Renal pelvis (tissue), 4 donors: ENCODE results near the gene SUGCT. TPM values are rescaled to one million over a fixed set of nuclear protein-coding genes. Genes with fewer than 3 reads are reported as not detected.
A peak's percentile ranks its signal among the peaks of the same experiment; 100 is the strongest.

Experiments
- DNase-seq: peaks from one replicate; pipeline ENCODE4 v3.0.0-alpha.2; 2013
- polyA plus RNA-seq, 3 donors: library from polyadenylated mRNA; unstranded; fragments of 120-200 nt; gene quantifications; one replicate each; pipeline ENCODE4 v1.2.1, GENCODE V29; 2013; ENCODE audit not compliant: insufficient read length in 3 of 3

The SUGCT gene
- polyA plus RNA-seq, 3 donors = 12.2 to 14.5 (median 14.0) TPM

- DNase-seq = peak; percentile 24
Observed at GRCh38 chr7:40468891-40469864, 334.4 kb downstream of the SUGCT start.

GRCh38 chr7:40470091-40470592 lies 335.3 kb downstream of the SUGCT start:
- no peak for DNase-seq

DNA sequence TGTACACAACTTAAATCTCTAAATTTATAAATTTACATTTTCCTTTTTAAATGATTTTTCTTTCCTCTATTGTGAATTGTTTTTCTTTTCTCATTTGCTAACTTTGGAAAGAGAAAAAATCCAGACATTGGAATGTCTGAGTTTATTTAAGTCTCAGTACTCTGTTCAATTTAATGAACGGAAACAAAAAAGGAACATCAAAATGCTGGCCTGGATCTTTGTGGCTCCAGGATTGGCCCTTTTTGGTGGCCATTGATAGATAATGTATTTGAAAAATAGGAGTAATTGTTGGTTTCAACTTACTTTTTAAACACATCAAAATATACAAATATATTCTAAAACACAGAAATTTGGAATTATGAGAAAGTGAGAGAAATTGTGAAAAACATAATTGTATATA lies 336.0 kb downstream of the SUGCT start:
- no peak for DNase-seq

DNA sequence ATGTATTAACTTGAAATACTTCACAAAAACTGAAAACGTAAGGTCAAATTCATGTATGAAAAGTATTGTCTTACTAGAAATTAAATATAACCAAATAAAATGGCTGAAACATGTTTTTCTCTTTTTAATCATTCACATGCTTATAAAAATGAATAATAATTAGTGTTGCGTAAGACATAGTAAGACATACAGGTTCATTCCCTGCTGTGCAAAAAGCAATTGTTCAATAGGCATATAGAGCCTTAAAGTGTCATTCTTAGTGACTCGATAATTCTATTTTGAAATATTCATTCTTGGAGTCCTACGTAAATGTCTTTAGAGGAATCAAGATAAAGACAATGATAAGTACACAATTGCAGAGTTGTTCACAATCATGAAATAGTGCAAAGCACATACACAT lies 337.1 kb downstream of the SUGCT start:
- no peak for DNase-seq

GRCh38 chr7:40474790-40475680 lies 340.2 kb downstream of the SUGCT start:
- DNase-seq = no peak

DNA sequence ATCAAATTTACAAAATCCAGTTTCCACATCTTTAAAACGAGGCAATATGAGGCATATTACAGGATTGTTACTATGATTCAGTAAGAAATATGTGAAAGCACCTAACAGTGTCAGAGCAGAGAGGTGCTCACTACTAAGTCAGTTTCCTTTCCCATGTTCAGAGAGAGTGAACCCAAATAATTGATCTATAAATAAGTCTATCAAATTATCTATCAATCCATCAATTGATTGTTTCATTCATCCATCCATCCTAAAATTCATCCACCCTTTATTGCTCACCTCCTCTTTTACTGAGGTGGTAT lies 340.8 kb downstream of the SUGCT start:
- DNase-seq = no peak

GRCh38 chr7:40477094-40477493 lies 342.3 kb downstream of the SUGCT start:
- no peak for DNase-seq

DNA sequence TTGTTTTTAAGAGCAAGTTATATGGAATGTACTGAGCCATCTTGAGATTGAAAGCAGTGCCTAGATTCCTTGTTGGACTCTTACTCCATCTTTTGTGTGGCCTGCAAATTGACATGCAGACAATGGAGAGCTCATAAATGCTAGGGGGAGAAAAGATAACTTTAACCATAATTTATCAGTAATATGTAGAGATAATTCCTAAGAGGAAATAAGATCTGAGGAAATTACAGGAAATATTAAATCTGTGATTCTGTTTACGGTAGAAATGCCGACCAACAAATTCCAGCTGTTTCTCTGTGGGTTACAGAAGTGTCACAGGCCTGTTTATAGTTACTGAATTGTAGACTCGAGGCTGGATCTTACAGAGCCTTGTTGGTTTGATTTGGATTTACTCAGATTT lies 348.0 kb downstream of the SUGCT start:
- DNase-seq = peak; percentile 47

- DNase-seq = no peak
Observed at GRCh38 chr7:40483630-40484029, 348.8 kb downstream of the SUGCT start.

GRCh38 chr7:40489844-40490602 lies 355.2 kb downstream of the SUGCT start:
- DNase-seq = no peak

GRCh38 chr7:40490603-40490924 lies 355.8 kb downstream of the SUGCT start:
- no peak for DNase-seq

DNA sequence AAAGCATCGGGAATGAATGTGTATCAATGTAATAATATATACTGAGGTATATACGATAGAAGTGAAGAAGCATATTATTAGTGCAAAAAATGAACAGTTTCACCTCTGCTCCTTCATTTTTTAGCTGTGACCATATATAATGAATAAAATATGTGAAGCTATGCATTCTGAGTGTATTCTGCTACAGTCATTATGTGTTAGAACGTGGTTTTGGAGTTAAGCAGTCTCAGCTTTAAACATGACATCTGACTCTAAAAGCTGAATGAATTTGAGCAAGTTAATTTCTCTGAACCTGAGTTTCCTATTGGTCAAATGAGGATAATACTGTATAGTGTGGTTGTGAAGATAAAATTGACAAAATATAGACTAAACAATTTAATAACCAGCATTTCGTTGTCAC lies 358.1 kb downstream of the SUGCT start:
- no peak for DNase-seq

DNA sequence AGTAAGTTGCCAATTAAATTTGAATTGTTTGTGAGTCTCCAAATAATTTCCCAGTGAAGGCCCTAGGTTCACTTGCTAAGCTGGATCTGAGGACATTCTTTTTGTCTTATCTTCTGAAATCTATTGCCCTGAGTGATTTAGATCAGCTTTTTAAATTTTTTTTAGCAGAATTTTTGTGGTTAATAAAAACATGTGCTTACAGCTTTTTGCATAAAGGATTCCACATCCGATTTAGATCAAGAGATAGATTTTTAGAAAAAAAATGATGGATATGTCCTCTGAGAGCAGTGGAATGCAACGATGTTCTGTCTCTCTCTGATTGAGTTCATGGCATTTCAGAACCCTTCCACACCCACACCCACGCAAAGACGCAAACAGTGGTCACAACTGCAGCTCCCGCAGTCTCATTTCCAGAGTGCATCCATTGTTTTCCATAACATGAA lies 358.8 kb downstream of the SUGCT start:
- DNase-seq = no peak

- no peak for DNase-seq
Observed at GRCh38 chr7:40498924-40499510, 364.2 kb downstream of the SUGCT start.

- DNase-seq = no peak
Observed at GRCh38 chr7:40499718-40500117, 364.9 kb downstream of the SUGCT start.

DNA sequence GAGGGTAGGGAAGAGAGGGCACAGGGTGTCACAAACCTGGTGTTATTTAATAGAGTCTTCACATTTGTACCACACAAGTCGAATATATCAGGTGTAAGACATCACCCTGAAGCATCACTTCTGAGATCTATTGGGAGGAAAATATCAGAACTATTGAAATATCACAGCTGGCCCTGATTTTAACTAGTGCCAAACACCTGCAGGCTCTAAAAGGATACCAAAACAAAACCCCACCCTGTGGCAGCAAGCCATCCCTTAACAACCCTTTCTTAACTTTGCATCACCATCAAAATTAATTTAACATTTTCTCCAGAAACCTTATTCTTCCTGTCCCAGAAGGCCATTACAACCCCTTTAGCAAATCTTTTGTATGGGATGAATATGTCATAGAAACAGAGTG lies 365.4 kb downstream of the SUGCT start:
- no peak for DNase-seq

DNA sequence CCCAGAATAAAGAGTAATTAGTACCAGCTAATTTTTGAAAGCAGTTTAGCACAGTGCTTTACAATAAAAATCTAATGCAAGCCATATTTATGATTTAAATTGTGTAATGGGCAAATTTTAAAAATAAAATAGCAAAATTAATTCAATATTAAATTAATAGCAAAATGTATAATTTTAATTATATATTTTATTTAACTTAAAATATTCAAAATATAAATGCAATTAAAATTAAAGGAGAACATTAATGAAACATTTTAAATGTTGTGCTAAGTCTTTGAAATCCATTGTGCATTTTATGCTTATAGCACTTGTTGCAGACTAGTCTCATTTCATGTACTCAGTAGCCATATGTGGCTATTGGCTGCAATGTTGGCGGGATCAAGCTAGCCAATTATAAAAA lies 367.6 kb downstream of the SUGCT start:
- DNase-seq = no peak

DNA sequence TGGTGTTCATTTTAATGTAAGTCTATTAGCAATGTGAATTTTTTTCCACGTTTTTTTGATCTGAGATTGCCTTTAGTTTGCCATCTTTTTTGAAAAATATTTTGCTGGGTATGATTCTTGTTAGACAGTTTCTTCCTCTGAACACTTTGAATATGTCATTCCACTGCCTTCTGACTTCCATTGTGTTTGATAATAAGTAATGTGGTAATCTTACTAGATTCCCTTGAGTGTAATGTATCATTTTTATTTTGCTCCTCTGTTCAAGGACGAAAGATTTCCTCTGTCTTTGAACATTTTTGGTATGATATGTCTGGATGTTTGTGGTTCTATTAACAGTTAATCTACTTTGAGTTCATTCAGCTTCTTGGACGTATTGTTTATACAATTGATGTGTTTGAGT lies 371.4 kb downstream of the SUGCT start:
- no peak for DNase-seq

- no peak for DNase-seq
Observed at GRCh38 chr7:40507166-40507565, 372.4 kb downstream of the SUGCT start.

DNA sequence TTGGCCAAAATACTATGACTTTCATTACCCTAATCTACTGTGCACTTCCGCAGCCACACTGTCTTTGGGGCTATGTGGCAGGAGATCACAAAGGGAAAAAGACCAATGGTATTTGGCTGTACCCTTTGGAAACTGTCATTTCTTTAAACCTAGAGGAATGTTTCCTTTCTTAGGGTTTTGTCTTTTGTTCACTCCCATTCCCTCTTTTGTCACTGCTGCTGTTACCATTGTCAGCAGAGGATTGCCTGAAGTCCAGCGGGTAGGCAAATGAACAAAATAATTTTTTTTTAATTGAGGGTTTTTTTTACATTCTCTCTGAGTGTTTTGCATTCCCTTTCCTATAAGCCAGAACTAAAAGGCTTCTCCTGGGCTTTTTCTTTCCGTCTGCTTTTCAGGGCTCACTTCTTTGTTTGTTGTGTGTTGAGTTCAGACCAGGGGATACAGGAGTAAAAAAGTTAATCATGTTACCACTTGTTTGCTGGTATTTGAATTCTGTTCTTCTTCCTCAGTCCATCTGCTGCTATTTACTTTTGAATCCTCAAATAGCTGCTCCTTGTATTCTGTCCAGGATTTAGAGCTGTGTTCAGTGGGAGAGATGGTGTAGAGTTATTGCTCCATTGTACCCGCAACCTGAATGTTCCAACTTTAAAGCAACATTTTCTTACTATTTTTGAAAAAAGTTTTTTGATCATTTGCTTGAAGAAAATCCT lies 374.6 kb downstream of the SUGCT start:
- no peak for DNase-seq

DNA sequence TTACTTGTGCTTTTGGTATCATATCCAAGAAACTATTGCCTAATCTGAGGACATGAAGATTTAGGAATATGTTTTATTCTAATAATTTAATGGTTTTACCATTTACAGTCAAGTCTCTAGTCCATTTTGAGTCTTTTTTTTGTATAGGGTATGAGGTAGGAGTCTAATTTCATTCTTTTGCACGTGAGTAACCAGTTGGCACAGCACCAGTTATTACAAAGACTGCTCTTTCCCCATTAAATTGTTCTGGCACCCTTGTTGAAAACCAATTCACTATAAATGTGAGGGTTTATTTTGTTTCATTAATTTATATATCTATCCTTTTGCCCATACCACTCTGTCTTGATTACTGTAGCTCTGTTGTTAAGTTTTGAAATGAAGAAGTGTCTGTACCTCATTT lies 381.6 kb downstream of the SUGCT start:
- no peak for DNase-seq
